ENCODE data around the gene SLC2A5.

SLC2A5 gene

GRCh38 chr1:9093581-9093980, 24.1 kb upstream of the SLC2A5 start:
- DNase-seq (ENCODE audit: low read depth in 4 of 4, low spot score in 1 of 4), result no peak

DNA sequence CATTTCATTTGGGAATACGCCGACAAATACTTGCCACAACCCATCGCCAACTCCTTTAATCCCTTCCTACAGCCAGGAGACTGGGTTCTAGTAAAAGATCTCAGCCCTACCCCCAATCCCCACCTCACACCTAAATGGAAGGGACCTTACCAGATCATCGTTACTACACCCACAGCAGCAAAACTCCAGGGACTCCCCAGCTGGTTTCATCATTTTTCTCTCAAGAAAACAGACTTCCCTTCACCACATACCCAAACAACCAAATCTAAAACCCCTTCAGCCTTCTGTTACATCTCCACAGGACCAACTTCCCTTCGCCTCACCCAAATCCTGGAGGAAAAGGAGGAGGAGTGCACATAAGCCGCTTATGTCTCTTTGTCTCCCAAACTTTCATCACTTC, 23.7 kb upstream of the SLC2A5 start:
- DNase-seq (ENCODE audit: low read depth in 4 of 4, low spot score in 1 of 4), result no peak

DNA sequence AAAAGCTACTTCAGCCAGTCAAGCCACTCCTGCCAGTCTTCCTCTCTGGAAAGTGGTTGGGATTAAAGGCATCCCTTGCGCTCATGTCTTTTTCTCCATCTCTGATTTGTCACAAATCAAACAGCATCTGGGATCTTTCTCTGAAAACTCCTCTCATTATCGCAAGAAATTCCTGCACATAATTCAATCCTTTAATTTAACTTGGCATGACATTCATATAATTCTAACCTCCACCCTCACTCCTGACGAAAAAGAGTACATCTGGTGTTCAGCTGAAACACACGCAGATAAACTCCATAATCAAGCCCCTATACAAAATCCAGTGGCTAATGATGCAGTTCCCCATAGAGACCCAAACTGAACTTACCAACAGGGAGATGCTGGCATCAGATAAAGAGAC, 19.4 kb upstream of the SLC2A5 start:
- no peak for DNase-seq (ENCODE audit: low read depth in 4 of 4, low spot score in 1 of 4)

GRCh38 chr1:9087411-9088125, 18.1 kb upstream of the SLC2A5 start:
- no peak for DNase-seq (ENCODE audit: low read depth in 4 of 4, low spot score in 1 of 4)

DNA sequence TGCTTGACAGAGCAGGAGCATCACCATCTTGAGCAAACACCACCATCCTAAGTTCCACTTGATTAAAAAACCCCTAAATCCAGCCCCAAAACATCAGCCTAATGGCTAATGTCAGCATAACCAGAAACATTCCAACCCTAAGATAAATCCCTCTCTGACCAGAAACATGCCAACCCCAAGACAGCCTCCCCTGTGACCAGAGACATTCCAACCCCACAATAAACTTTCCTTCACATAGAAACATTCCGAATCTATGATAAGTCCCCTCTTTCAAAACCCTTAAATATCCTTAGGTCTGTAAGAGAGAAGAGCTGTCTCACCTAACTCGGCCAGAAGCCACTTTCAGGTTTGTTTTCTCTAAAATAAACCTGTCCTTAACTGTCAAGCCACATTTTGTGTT, 17.4 kb upstream of the SLC2A5 start:
- no peak for DNase-seq (ENCODE audit: low read depth in 4 of 4, low spot score in 1 of 4)

DNA sequence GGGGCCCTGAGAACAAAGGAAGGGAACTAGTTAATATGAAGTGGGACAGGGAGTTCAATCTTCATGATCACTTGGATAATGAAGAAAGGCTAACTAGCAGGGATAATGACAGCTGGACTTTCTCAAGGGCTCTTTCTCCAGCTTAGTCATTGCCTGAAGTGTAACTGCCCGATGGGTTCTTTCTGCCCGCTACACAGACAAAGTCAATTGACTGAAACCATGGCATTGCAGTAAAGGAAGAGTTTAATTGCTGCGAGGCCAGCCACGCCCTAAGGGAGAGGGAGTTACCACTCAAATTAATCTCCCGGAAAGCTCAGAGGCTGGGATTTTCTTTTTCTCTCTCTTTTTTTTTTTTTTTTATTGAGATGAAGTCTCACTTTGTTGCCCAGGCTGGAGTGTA, 16.6 kb upstream of the SLC2A5 start:
- no peak for DNase-seq (ENCODE audit: low read depth in 4 of 4, low spot score in 1 of 4)

DNA sequence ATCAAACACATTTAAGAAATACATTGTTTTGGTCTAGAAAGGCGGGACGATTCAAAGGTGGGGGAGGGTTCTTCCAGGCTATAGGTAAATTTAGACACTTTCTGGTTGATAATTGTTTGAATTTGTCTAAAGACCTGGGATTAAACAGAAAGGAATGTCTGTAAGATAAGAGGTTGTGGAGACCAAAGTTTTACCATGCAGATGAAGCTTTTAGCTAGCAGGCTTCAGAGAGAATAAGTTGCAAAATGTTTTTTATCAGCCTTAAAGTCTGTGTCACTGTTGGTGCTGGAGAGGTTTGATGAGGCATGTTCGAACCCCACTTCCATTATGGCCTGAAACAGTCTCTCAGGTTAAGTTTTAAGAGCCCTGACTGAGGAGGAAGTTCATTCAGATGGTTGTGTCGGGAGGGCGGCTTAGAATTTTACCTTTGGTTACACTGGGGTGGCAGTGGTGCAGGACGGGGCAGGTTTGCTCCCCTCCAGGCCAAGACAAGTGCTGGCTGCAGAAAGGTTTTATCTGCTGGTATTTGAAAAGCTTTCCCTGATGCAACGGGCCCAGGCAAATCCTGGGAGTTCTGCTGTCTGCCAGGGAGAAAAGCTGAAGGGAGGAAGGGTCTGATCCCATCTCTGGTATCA, 16.0 kb upstream of the SLC2A5 start:
- no peak for DNase-seq (ENCODE audit: low read depth in 4 of 4, low spot score in 1 of 4)

DNA sequence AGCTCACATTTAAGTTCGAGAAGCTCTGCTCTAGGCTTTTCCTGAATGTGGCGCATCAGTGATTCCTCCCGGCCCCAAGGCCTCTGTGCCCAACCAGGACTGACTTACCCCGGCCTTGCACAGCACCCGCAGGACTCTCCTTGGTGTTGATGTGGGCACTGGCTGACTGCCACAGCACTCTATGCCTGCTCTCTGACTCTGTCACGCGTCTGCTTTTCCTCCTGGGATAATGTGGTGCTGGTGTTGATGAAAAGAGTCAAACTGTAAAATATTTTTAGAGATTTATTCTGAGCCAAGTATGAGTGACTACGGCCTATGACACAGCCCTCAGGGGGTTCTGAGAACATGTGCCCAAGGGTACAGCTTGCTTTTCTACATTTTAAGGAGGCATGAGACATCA, 15.5 kb upstream of the SLC2A5 start:
- DNase-seq (ENCODE audit: low read depth in 4 of 4, low spot score in 1 of 4), result no peak

- DNase-seq (ENCODE audit: low read depth in 4 of 4, low spot score in 1 of 4), result no peak
Observed at GRCh38 chr1:9081473-9081872, 12.0 kb upstream of the SLC2A5 start.

DNA sequence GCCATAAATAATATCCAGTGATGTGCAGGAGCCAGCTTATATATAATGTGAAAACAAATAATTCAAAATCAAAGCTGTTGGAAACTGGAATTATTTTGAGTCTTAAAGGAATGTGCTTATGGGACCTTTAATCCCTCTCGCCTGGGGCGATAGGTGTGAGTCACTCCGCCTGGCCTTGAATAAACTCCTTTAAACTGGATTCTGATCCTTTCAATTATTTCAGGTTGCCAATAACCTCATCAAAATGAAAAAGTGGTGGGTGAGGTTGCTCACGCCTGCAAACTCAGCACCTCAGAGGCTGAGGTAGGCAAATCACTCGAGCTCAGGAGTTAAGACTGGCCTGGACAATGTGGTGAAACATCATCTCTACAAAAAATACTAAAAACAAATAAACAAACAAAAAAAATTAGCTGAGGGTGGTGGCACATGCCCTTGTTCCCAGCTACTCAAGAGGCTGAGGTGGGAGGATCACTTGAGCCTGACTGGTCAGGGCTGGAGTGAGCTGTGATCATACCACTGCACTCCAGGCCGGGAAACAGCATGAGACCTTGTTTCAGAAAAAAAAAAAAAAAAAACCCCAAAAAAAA, 11.4 kb upstream of the SLC2A5 start:
- no peak for DNase-seq (ENCODE audit: low read depth in 4 of 4, low spot score in 1 of 4)

GRCh38 chr1:9079988-9080704, 10.7 kb upstream of the SLC2A5 start:
- no peak for DNase-seq (ENCODE audit: low read depth in 4 of 4, low spot score in 1 of 4)

GRCh38 chr1:9078752-9079500, 9.5 kb upstream of the SLC2A5 start:
- DNase-seq (ENCODE audit: low read depth in 4 of 4, low spot score in 1 of 4), result no peak

- no peak for DNase-seq (ENCODE audit: low read depth in 4 of 4, low spot score in 1 of 4)
Observed at GRCh38 chr1:9078015-9078751, 8.7 kb upstream of the SLC2A5 start.

DNA sequence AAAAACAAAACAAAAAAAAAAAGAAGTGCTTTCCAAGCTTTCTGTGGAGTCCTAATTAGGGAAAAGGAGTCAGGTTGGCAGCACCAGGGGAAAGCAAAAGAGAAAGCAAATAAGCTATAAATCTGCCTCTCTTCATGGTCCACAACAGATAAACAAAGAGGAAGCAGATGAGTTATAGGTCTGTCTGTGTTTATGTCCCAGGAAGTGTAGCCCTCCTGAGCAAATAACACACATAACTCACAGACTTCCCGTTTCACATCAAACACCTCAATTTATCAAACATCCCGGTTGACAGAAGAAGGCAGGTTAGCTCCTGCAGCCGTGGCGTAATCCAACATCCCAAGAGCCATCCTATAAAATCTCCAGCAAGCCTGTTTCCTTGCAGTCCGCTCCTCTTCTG, 5.6 kb upstream of the SLC2A5 start:
- DNase-seq (ENCODE audit: low read depth in 4 of 4, low spot score in 1 of 4), result no peak

DNA sequence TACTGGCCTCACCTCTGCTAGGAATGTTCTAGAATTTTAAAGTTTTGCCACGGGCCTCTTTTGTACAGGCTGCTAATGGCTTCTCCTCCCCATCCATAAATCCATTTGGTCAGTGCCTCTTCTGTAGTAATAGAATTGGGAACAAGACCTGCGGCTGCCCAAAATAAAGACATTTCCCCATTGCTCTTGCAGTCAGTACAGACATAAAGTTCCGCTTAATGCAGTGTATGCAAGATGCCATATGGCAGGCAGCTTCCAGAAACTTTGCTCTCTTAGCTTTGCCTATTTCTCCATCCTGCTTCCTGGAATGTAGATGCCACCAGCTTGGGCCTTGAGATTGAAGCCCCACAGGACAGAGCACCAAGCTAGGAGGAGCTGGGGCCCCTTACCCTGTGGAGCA, 3.7 kb upstream of the SLC2A5 start:
- no peak for DNase-seq (ENCODE audit: low read depth in 4 of 4, low spot score in 1 of 4)

DNA sequence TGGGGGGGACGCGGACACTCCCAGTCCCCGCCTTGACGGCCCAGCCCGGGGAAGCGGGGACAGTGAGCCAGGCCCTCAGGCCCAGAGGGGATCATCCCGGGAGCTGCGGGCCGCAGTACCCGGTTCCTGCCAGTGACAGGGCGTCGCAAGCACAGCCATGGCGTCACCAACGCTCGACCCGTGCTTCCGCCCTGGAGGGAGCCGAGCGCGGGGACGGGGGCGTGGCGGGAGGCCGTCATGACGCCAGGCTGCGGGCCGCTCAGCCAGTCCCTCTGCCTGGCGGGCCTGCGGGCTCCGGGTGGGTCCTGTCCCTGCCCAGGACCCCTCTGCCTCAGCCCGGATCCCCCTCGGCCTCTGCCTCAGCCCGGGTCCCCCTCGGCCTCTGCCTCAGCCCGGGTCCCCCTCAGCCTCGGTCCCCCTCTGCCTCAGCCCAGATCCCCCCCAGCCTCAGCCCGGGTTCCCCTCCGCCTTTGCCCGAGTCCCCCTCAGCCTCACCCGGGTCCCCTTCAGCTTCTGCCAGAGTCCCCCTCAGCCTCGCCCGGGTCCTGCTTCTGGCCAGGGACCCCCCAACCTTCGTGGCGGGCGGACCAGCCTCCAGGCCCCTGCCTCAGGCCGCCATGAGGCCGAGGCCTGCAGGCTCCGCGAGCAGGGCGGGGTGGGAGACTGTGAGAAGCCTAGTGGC, 2.3 kb upstream of the SLC2A5 start:
- no peak for DNase-seq (ENCODE audit: low read depth in 4 of 4, low spot score in 1 of 4)

- DNase-seq (ENCODE audit: low read depth in 4 of 4, low spot score in 1 of 4), result no peak
Observed at GRCh38 chr1:9070486-9070885, 1.1 kb upstream of the SLC2A5 start.

DNA sequence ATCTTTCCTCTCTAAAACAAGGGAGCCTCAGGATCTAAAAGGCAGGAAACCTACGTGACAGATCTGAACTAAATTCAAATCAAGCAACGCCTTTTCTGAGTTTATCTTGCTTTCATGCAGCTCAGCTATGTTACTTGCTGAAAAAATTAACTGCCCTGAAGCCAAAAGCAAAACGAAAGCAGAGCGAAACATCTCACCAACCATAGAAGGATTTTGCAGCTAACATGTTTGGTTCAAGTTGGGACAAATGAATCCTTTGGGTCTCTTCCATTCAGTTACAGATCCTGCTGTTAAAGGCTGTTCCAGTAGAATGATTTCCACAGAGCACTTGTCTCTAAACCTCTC, 482 bp downstream of the SLC2A5 start:
- DNase-seq (ENCODE audit: low read depth in 4 of 4, low spot score in 1 of 4), result no peak

DNA sequence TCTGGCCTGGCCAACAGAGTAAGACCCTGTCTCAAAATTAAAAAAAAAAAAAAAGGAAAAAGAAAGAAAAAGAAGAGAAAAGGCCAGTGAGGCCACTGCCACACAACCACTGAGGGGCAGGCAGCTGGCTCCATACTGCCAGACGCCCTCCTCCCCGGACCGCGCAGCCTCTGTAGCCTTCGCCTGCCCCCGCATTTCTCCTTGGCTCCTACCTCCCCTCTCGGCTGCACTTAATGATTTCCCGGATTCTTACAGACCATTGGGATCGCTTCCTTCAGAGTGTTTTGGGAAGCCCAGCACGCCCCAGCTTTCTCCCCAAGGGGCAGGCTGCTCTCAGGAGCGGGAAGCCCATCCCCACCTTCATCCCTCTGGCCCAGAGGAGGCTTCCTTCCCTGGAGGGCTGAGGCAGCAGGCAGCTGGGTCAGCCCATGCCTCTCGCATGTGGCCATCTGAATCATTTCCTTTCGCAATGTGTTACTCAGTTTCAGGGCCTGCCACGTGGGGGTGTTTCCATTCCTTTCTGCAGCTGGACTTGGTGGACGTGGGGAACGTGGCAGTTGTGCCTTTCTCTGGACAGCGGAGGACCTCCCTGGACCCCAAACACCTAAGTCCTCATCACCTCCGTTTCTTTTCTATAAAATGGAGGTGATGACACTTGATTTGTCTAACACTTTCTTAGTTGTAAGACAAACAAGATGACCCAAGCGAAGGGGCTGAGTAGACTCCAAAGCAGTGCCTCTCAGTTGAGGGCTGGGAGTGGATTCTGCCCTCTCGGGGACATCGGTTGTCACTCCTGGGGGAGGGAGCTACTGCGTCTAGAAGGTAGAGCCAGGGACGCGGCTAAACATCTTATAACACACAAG, 2.3 kb downstream of the SLC2A5 start:
- no peak for DNase-seq (ENCODE audit: low read depth in 4 of 4, low spot score in 1 of 4)
